Panc1 (cell line): ENCODE measurements around the gene FTO. TPM values are rescaled to one million over a fixed set of nuclear protein-coding genes. Genes with fewer than 3 reads are reported as not detected.

Experiments used
- ATAC-seq: fragments of 200-7000 bp; cut with Tn5 transposase; 2 replicates; pipeline ENCODE4 v1.9.1; 2020; ENCODE audit warnings: mild to moderate bottlenecking, moderate library complexity
- BruUV-seq: library from RNA; stranded (reverse); fragments of 400-500 nt; replicated peaks from 2 replicates; lab custom pipeline; 2021; lab: Mats Ljungman, UMichigan
- CTCF ChIA-PET: fragments of 300-600 bp; sonication (Branson Sonifier 250); formaldehyde crosslinking; loops from one replicate; lab custom pipeline; 2022; ENCODE audit warnings: antibody characterized with exemption; lab: Charles Lee
- POLR2A ChIA-PET: fragments of 300-600 bp; sonication (Branson Sonifier 250); formaldehyde crosslinking; loops from one replicate; lab custom pipeline; 2022; ENCODE audit warnings: antibody characterized with exemption; lab: Charles Lee
- DNase-seq: peaks from one replicate; pipeline ENCODE4 v3.0.0-alpha.2; 2010; ENCODE audit warnings: low read depth, low spot score
- H3K27ac ChIP-seq: 2 replicates; pipeline ENCODE4 v1.5.1; 2011; ENCODE audit warnings: mild to moderate bottlenecking, low read length, inconsistent platforms
- H3K27me3 ChIP-seq: fragments of 200-500 bp; sonication (Bioruptor generic); 2 replicates; pipeline ENCODE4 v1.6.0; 2014; ENCODE audit warnings: low read length, inconsistent platforms; ENCODE audit not compliant: control insufficient read depth, insufficient read depth
- H3K36me3 ChIP-seq: fragments of 200-500 bp; sonication (Bioruptor generic); 2 replicates; pipeline ENCODE4 v1.5.1; 2014; ENCODE audit warnings: inconsistent platforms, mild to moderate bottlenecking, low read length, moderate library complexity; ENCODE audit not compliant: control insufficient read depth, insufficient read depth
- H3K4me1 ChIP-seq: 2 replicates; pipeline ENCODE4 v1.5.1; 2011; ENCODE audit warnings: inconsistent platforms, mild to moderate bottlenecking, low read length, moderate library complexity; ENCODE audit not compliant: control insufficient read depth, insufficient read depth
- H3K4me3 ChIP-seq, 2 experiments: 2 replicates each; pipeline ENCODE4 v1.5.1; 2011 to 2012; ENCODE audit warnings: low read depth in 2 of 2, low read length in 2 of 2, mild to moderate bottlenecking in 2 of 2, inconsistent platforms in 1 of 2, moderate library complexity in 1 of 2
- H3K9me3 ChIP-seq: fragments of 200-500 bp; sonication (Bioruptor generic); 2 replicates; pipeline ENCODE4 v1.5.1; 2014; ENCODE audit warnings: low read depth, mild to moderate bottlenecking, inconsistent platforms, low read length, moderate library complexity; ENCODE audit not compliant: control insufficient read depth, insufficient read depth
- POLR2AphosphoS5 ChIP-seq: IDR thresholded peaks from 2 replicates; pipeline ENCODE4 v1.6.1; 2012; ENCODE audit warnings: mild to moderate bottlenecking, low read depth, low read length, moderate library complexity
- SIN3A ChIP-seq: IDR thresholded peaks from 2 replicates; pipeline ENCODE4 v1.6.1; 2012; ENCODE audit warnings: low read depth, mild to moderate bottlenecking, low read length, moderate library complexity, borderline replicate concordance; ENCODE audit not compliant: insufficient read depth
- TCF7L2 ChIP-seq: IDR thresholded peaks from 2 replicates; pipeline ENCODE4 v1.6.1; 2011; ENCODE audit warnings: mild to moderate bottlenecking, low read depth, low read length, inconsistent platforms
- in situ Hi-C: cut with HindIII; loops from 2 replicates; pipeline ENCODE4 v1.10.0; 2016; ENCODE audit warnings: low sequenced_read_pairs, low pct_unique_long_range_greater_than_20kb
- intact Hi-C: fragments of 100-400 bp; cut with micrococcal nuclease; formaldehyde crosslinking; loops from one replicate; pipeline ENCODE4 v1.10.0; 2022; ENCODE audit not compliant: unreplicated experiment
- total RNA-seq: library from RNA; stranded (reverse); gene quantifications from one replicate; pipeline ENCODE4 v1.2.1, GENCODE V29; 2021; ENCODE audit not compliant: unreplicated experiment
- TF ChIP-seq, protein P1 (sequence below), 2 experiments: IDR thresholded peaks; 2 replicates each; pipeline ENCODE4 v1.6.1; 2011 to 2012; ENCODE audit warnings: low read depth in 2 of 2, control low read depth in 1 of 2, low read length in 1 of 2, mild to moderate bottlenecking in 1 of 2, moderate library complexity in 1 of 2; ENCODE audit not compliant: insufficient read depth in 1 of 2
- TF ChIP-seq, protein P2 (sequence below): fragments of 450-650 bp; IDR thresholded peaks from 2 replicates; pipeline ENCODE4 v1.5.1; 2017; ENCODE audit warnings: mild to moderate bottlenecking

The FTO gene
- total RNA-seq, 1 experiment from 2014 or later: 38.2 TPM

DNA sequence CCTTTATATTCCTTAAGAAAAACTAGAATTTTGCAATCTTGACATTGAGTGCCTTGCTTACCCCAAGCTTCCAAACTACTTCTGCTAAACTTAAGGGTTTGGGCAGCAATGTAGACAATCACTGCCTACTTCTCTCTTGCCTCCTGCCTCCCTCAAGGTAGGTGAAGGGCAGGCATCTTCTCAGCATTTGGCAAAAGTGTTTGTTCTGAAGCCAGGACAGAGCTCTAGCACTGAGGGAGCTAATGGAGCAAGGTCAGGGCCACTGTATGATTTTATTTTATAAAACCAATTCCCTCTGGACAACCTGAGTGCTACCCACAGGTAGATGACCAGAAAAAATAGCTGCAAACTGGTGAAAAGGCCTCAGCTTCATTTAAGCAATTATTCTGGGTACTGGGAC, 470.8 kb downstream of the FTO start:
- H3K4me3 ChIP-seq: no peak overlapping the region
- in situ Hi-C loops (no loop called here), intact Hi-C loops (no loop called here)
- H3K27ac ChIP-seq: no peak overlapping the region
- CTCF ChIA-PET: no interaction called here
- no TSS peak for BruUV-seq
- POLR2A ChIA-PET: no interaction called here
- no peak for DNase-seq
- no peaks in the 10 kb centered on the region; the same call in 1 of the 2 replicates for H3K27me3 ChIP-seq
- no peaks in the 10 kb centered on the region for H3K36me3 ChIP-seq
- no peaks in the 10 kb centered on the region for H3K4me1 ChIP-seq
- H3K9me3 ChIP-seq: no peaks in the 10 kb centered on the region
- ATAC-seq: no peak
- TF ChIP-seq TCF7L2 (no peak), SIN3A (no peak), POLR2AphosphoS5 (no peak)
- TF ChIP-seq, protein P1, sequence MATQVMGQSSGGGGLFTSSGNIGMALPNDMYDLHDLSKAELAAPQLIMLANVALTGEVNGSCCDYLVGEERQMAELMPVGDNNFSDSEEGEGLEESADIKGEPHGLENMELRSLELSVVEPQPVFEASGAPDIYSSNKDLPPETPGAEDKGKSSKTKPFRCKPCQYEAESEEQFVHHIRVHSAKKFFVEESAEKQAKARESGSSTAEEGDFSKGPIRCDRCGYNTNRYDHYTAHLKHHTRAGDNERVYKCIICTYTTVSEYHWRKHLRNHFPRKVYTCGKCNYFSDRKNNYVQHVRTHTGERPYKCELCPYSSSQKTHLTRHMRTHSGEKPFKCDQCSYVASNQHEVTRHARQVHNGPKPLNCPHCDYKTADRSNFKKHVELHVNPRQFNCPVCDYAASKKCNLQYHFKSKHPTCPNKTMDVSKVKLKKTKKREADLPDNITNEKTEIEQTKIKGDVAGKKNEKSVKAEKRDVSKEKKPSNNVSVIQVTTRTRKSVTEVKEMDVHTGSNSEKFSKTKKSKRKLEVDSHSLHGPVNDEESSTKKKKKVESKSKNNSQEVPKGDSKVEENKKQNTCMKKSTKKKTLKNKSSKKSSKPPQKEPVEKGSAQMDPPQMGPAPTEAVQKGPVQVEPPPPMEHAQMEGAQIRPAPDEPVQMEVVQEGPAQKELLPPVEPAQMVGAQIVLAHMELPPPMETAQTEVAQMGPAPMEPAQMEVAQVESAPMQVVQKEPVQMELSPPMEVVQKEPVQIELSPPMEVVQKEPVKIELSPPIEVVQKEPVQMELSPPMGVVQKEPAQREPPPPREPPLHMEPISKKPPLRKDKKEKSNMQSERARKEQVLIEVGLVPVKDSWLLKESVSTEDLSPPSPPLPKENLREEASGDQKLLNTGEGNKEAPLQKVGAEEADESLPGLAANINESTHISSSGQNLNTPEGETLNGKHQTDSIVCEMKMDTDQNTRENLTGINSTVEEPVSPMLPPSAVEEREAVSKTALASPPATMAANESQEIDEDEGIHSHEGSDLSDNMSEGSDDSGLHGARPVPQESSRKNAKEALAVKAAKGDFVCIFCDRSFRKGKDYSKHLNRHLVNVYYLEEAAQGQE (IDR thresholded peaks at IDR 0.05; ENCODE audit: insufficient read depth in 1 of 2, low read depth in 2 of 2, low read length in 1 of 2): no peak
- TF ChIP-seq, protein P2, sequence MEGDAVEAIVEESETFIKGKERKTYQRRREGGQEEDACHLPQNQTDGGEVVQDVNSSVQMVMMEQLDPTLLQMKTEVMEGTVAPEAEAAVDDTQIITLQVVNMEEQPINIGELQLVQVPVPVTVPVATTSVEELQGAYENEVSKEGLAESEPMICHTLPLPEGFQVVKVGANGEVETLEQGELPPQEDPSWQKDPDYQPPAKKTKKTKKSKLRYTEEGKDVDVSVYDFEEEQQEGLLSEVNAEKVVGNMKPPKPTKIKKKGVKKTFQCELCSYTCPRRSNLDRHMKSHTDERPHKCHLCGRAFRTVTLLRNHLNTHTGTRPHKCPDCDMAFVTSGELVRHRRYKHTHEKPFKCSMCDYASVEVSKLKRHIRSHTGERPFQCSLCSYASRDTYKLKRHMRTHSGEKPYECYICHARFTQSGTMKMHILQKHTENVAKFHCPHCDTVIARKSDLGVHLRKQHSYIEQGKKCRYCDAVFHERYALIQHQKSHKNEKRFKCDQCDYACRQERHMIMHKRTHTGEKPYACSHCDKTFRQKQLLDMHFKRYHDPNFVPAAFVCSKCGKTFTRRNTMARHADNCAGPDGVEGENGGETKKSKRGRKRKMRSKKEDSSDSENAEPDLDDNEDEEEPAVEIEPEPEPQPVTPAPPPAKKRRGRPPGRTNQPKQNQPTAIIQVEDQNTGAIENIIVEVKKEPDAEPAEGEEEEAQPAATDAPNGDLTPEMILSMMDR: no peak

DNA sequence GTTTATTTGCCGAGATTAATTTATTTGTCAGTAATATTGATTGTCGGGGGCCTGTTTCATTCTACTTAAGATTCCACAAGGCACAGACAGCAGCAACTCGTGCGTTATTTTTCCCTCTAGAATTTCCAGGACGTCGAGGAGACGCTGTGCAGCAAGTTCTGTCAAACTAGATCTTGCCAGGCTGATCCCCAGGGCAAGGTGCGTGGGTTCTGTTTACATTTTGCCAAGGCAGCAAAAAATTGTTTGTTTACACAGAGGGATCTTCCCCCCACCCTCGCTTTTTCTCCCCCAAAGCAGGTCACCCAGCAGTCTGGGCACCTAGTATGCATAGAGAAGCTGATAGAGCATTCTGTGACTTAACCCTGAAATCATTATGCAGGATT, 471.2 kb downstream of the FTO start:
- ChIA-PET POLR2A (no interaction called here), CTCF (no interaction called here)
- H3K4me1 ChIP-seq: no peaks in the 10 kb centered on the region
- no peak overlapping the region for H3K27ac ChIP-seq
- H3K4me3 ChIP-seq: no peak overlapping the region
- BruUV-seq: no TSS peak
- TF ChIP-seq, protein P1 (IDR thresholded peaks at IDR 0.05; ENCODE audit: insufficient read depth in 1 of 2, low read depth in 2 of 2, low read length in 1 of 2): no peak
- TF ChIP-seq SIN3A (no peak), POLR2AphosphoS5 (no peak), TCF7L2 (no peak)
- TF ChIP-seq, protein P2: no peak
- DNase-seq (no peak), ATAC-seq (no peak)
- H3K27me3 ChIP-seq: no peaks in the 10 kb centered on the region; the same call in 1 of the 2 replicates
- in situ Hi-C loops (no loop called here), intact Hi-C loops (no loop called here)
- no peaks in the 10 kb centered on the region for H3K9me3 ChIP-seq
- H3K36me3 ChIP-seq: no peaks in the 10 kb centered on the region
